Loucy (cell line): ENCODE results near the gene SGF29.

ENCODE experiments used
- CTCF ChIP-seq: fragments of 200-600 bp; sonication (generic); conservative IDR thresholded peaks from 2 replicates; pipeline ENCODE4 v1.5.1; 2014; ENCODE audit warnings: mild to moderate bottlenecking, antibody characterized with exemption, low read length
- EZH2phosphoT487 ChIP-seq: fragments of 200-600 bp; IDR thresholded peaks from 2 replicates; pipeline ENCODE4 v1.6.1; 2018; ENCODE audit warnings: antibody characterized with exemption, mild to moderate bottlenecking, moderate library complexity, borderline replicate concordance

GRCh38 chr16:28609631-28610594, 56.2 kb downstream of the SGF29 start, which contains the start of gene SULT1A1:
- TF ChIP-seq CTCF = no peak
- TF ChIP-seq EZH2phosphoT487 = no peak
